ENCODE data around the gene NKX2-8. TPM values are rescaled to one million over a fixed set of nuclear protein-coding genes. Genes with fewer than 3 reads are reported as not detected.
"Not testable (repeated sequence)": the region's sequence is repeated elsewhere in the genome, so short reads cannot be mapped to it uniquely, and the experiment has no call there.

NKX2-8 gene
- total RNA-seq, 2 donors from 2014 or later: not detected

GRCh38 chr14:36550899-36551298 lies 31.5 kb downstream of the NKX2-8 start:
- Histone ChIP-seq H3K9me3 (no peaks in the 10 kb centered on the region), H3K27ac (no peak overlapping the region), H3K4me3 (no peak overlapping the region), H3K27me3 (no peaks in the 10 kb centered on the region), H3K36me3 (replicated peaks in 1 of 2; ENCODE audit: insufficient read depth in 1 of 2, low read depth in 2 of 2) (no peaks in the 10 kb centered on the region), H3K4me1 (no peaks in the 10 kb centered on the region)
- no peak for TF ChIP-seq POLR2A (IDR thresholded peaks at IDR 0.05)
- TF ChIP-seq, protein P1, sequence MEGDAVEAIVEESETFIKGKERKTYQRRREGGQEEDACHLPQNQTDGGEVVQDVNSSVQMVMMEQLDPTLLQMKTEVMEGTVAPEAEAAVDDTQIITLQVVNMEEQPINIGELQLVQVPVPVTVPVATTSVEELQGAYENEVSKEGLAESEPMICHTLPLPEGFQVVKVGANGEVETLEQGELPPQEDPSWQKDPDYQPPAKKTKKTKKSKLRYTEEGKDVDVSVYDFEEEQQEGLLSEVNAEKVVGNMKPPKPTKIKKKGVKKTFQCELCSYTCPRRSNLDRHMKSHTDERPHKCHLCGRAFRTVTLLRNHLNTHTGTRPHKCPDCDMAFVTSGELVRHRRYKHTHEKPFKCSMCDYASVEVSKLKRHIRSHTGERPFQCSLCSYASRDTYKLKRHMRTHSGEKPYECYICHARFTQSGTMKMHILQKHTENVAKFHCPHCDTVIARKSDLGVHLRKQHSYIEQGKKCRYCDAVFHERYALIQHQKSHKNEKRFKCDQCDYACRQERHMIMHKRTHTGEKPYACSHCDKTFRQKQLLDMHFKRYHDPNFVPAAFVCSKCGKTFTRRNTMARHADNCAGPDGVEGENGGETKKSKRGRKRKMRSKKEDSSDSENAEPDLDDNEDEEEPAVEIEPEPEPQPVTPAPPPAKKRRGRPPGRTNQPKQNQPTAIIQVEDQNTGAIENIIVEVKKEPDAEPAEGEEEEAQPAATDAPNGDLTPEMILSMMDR (IDR thresholded peaks at IDR 0.05): no peak
- intact Hi-C loops (cut with DNase I): loop anchor here (10.0 kb wide), 1 partner anchor 604 kb away; no protein-coding TSS in a partner anchor
- ATAC-seq (no peak), DNase-seq (no peak)
- 19 to 22% methylated on average over 1 of the region's 1 CpG for WGBS, 2 donors

- H3K27ac ChIP-seq; H3K4me3 ChIP-seq; ATAC-seq; DNase-seq; intact Hi-C loops (cut with DNase I); H3K4me1 ChIP-seq; H3K36me3 ChIP-seq (replicated peaks in 1 of 2; ENCODE audit: insufficient read depth in 1 of 2, low read depth in 2 of 2); H3K27me3 ChIP-seq; H3K9me3 ChIP-seq: not testable (repeated sequence)
- 85 to 90% methylated on average over 15 to 16 of the region's 16 CpGs for WGBS, 2 donors
These were observed 38.1 kb downstream of the NKX2-8 start for GRCh38 chr14:36544280-36544679.

DNA sequence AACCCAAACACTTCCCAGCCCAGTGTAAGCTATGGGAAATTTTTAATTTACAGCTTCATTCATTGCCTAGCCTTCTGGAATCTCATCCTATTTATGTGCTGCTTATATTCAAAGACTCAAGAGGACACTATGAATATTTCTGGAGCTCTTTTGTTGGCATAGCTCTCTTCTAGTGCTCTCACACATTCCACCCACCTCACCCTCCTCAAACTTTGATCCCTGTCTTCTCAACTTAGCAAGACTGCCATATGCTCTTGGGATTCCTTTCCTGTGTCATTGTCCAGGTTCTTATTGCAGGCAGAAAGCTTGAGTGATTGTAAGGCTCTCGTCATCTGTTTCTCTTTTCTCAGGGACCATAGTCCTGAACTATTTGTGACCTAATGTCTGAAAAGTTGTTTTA lies 44.4 kb downstream of the NKX2-8 start:
- H3K36me3 ChIP-seq (replicated peaks in 1 of 2; ENCODE audit: insufficient read depth in 1 of 2, low read depth in 2 of 2): no peaks in the 10 kb centered on the region
- WGBS, 2 donors: 50 to 61% methylated on average over 1 of the region's 1 CpG
- no peak overlapping the region for H3K27ac ChIP-seq
- intact Hi-C loops (cut with DNase I): no loop called here
- TF ChIP-seq, protein P1 (IDR thresholded peaks at IDR 0.05): no peak
- TF ChIP-seq POLR2A (IDR thresholded peaks at IDR 0.05): no peak
- no peaks in the 10 kb centered on the region for H3K4me1 ChIP-seq
- no peaks in the 10 kb centered on the region for H3K27me3 ChIP-seq
- H3K9me3 ChIP-seq: no peaks in the 10 kb centered on the region
- no peak for DNase-seq
- no peak overlapping the region for H3K4me3 ChIP-seq
- ATAC-seq: no peak

Other genes starting within 250 kb of the NKX2-8 start
- not detected for gene NKX2-1, start 62.4 kb downstream of the NKX2-8 start, total RNA-seq
- gene PAX9, start 79.2 kb upstream of the NKX2-8 start, total RNA-seq: not detected

Data from body of pancreas (tissue), 4 donors.